GM12872 (cell line): ENCODE results near the gene MT4.

ENCODE experiments used
- TF ChIP-seq, protein P1 (sequence below): IDR thresholded peaks from 3 replicates; pipeline ENCODE4 v1.5.1; 2011; ENCODE audit warnings: low read depth, mild to moderate bottlenecking, low read length, moderate library complexity; ENCODE audit not compliant: insufficient read depth

The MT4 gene

DNA sequence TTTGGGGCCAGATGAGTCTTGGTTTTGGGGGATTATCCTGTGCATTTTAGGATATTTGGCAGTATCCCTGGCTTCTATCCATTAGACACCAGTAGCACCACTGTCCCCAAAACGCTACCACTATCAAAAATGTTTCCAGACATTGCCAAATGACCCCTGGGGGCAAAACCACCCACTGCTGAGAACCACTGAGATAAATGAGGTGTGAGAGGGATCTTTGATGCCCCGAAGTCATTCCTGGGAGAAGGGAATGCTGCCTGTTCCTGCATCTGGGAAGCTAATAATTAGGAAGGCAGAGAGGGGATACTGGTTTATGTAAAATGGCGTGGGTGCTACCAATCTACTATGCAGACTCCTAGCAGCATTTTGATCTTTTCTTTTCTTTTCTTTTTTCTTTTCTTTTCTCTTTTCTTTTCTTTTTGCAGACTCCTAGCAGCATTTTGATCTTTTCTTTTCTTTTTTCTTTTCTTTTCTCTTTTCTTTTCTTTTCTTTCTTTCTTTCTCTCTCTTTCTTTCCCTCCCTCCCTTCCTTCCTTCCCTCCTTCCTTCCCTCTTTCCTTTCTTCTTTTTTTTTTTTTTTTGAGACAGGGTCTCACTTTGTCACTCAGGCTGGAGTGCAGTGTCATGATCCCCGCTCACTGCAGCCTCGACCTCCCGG lies 15.6 kb downstream of the MT4 start:
- TF ChIP-seq, protein P1, sequence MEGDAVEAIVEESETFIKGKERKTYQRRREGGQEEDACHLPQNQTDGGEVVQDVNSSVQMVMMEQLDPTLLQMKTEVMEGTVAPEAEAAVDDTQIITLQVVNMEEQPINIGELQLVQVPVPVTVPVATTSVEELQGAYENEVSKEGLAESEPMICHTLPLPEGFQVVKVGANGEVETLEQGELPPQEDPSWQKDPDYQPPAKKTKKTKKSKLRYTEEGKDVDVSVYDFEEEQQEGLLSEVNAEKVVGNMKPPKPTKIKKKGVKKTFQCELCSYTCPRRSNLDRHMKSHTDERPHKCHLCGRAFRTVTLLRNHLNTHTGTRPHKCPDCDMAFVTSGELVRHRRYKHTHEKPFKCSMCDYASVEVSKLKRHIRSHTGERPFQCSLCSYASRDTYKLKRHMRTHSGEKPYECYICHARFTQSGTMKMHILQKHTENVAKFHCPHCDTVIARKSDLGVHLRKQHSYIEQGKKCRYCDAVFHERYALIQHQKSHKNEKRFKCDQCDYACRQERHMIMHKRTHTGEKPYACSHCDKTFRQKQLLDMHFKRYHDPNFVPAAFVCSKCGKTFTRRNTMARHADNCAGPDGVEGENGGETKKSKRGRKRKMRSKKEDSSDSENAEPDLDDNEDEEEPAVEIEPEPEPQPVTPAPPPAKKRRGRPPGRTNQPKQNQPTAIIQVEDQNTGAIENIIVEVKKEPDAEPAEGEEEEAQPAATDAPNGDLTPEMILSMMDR, result no peak

DNA sequence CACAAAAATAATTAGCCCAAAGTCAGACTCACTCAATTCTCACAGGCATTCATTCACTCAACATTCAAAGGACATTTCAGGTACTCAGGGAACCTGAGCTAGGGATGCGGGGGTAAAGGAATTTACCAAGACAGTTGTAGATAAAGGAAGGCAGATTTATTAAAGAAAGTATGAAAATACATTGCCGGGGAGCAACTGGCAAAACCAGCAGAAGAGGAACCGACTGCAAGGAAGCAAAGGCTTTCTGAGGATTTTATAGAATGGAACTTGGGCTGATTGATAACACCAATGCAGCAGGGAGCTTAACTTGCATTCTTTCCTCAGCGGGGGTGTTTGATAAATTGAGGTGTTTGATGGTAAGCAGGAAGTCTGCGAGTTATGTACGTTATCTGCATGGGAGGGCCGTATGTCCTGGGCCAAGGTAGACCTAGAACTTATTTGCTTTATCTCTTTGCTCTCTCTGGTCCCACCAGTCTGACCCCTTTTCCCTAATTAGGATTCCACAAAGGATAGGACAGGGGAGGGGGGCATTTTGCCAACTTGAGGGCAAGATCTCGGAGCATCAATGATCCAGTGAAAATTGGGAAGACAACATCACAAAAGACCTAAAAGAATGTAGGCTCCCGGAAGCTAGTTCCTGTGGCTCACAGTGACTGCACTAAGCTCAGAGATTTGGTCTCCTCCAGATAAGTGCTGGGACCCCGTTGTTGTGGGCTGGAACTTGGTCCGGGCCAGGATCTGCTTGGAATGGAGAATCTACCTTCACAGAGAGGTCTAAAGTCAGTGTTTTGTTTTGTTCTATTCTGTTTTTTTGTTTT lies 18.7 kb downstream of the MT4 start:
- TF ChIP-seq, protein P1, result no peak

DNA sequence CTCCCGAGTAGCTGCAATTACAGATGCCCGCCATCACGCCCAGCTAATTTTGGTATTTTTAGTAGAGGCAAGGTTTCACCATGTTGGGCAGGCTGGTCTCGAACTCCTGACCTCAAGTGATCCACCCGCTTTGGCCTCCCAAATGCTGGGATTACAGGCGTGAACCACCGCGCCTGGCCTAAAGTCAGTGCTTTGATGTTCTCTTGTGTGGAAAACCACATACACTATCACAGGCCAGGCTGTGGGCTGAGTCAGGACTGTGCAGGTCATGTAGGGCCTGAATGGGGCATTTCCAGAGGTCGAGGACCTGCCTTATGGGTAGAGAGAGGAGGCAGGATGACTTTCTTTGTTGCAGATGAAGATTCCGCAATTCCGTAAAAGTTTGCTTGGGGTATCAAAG lies 19.4 kb downstream of the MT4 start:
- TF ChIP-seq, protein P1, result no peak

GRCh38 chr16:56588781-56589140 lies 23.9 kb downstream of the MT4 start:
- TF ChIP-seq, protein P1, result no peak

DNA sequence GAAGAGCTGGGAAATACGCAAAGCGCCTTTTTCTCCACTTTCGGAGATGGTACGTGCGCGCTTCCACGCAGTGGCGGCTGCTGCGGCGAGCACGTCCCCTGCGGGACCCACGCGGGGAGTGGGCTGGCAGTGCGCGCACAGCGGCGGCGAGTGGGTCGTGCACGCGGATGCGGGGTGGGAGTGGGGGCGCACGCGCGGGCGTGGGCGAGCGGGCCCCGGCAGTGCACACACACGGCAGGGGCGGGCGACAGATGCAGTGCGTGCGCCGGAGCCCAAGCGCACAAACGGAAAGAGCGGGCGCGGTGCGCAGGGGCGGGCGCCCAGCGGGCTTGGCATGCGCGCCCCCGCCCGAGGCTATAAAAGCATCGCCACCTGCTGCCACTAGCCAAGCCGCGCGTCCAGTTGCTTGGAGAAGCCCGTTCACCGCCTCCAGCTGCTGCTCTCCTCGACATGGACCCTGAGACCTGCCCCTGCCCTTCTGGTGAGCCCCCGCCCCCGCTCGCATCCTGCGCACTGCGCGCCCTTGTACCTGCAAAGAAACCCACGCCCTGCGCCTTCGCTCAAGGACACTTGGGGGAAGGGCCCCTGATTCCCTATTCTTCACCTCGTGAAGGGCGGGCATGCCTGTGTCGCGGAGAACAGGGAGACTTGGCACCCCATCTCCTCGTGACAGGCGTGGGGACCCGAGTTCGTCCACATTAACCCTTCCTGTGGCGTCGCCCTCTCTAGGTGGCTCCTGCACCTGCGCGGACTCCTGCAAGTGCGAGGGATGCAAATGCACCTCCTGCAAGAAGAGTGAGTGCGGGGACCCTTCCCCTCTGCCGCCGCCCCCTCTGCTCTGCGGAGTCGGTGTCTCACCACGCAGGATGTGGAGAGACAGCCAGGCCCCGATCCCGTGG lies 24.5 kb downstream of the MT4 start, which contains the start of gene MT3:
MT3 (plus strand) TSS at position 388 of the 899 bp plus-strand sequence; CDS start at position 451, 63 bp downstream.
- TF ChIP-seq, protein P1, result no peak

DNA sequence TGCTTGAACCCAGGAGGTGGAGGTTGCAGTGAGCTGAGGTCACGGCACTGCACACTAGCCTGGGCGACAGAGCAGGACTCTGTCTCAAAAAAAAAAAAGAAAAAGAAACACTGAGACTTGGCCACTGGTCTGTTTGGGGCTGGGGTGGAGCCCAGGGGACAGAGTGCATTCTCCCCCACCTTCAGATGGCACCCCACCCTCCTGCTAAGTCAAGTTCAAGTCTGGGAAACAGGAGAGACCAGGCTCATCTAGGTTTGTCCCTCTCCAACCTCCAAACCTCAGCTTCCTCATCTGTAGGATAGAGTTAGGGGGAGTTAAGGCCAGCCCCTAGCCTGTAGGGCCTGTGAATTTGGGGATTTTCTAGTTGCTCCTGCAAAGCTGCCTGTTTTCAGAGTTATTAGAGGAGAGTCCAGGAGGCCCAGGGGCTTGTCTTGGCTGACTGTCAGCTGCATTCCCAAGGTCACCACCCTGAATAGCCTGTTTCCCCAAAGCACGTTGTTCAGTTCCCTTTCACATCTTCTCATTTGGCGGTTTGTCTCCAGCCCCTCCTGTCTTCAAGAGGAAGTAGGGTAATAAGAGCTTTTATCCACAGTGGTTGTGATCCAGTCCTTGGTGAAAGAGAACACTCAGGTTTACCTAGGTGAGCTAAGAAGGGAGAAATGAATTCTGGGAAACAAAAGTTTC lies 26.6 kb downstream of the MT4 start:
- TF ChIP-seq, protein P1, result no peak
